Uterus (tissue), 4 donors: ENCODE results near the gene TMPRSS13. TPM values are rescaled to one million over a fixed set of nuclear protein-coding genes. Genes with fewer than 3 reads are reported as not detected.
"Not testable (repeated sequence)": the region's sequence is repeated elsewhere in the genome, so short reads cannot be mapped to it uniquely, and the experiment has no call there.

Experiments
- DNase-seq, 2 donors: peaks; one replicate each; pipeline ENCODE4 v3.0.0-alpha.2; 2019 to 2020
- H3K27ac ChIP-seq, 2 donors: fragments of 200-600 bp; sonication (generic); 1 replicate in 1 of 2; 2 replicates in 1 of 2; pipeline ENCODE4 v1.5.1; 2016 to 2018
- H3K27me3 ChIP-seq, 2 donors: fragments of 200-600 bp; sonication (generic); one replicate each; pipeline ENCODE4 v1.5.1; 2018 to 2019; ENCODE audit warnings: control low read depth in 1 of 2
- H3K36me3 ChIP-seq, 2 donors: fragments of 200-600 bp; sonication (generic); one replicate each; pipeline ENCODE4 v1.5.1; 2019; ENCODE audit warnings: control low read depth in 1 of 2
- H3K4me1 ChIP-seq, 2 donors: fragments of 200-600 bp; sonication (generic); one replicate each; pipeline ENCODE4 v1.5.1; 2018 to 2019; ENCODE audit warnings: control low read depth in 1 of 2
- H3K4me3 ChIP-seq, 2 donors: fragments of 200-600 bp; sonication (generic); 1 replicate in 1 of 2; 2 replicates in 1 of 2; pipeline ENCODE4 v1.5.1; 2018 to 2019; ENCODE audit warnings: mild to moderate bottlenecking in 1 of 2
- H3K9me3 ChIP-seq, 2 donors: fragments of 200-600 bp; sonication (generic); one replicate each; pipeline ENCODE4 v1.5.1; 2019; ENCODE audit warnings: control low read depth in 1 of 2
- POLR2A ChIP-seq, 2 donors: fragments of 450-650 bp; IDR thresholded peaks; one replicate each; pipeline ENCODE4 v1.6.1; 2016; ENCODE audit warnings: antibody characterized with exemption in 2 of 2, mild to moderate bottlenecking in 1 of 2, moderate library complexity in 1 of 2
- intact Hi-C: fragments of 100-400 bp; cut with DNase I; formaldehyde crosslinking; loops from one replicate; pipeline ENCODE4 v1.15.1; 2023; ENCODE audit warnings: low total_unique reads
- total RNA-seq, 4 donors: library from RNA; depleted of rRNA in 3 of 4; stranded (reverse); fragments of >200 nt in 3 of 4; gene quantifications; one replicate each; pipeline versions ENCODE4 v1.1.0 to v1.2.4, GENCODE V29; 2014 to 2023
- TF ChIP-seq, protein P1 (sequence below), 4 experiments: fragments of 200-600 bp in 2 of 4; fragments of 450-650 bp in 2 of 4; sonication (generic) in 2 of 4; IDR thresholded peaks; one replicate each; pipeline ENCODE4 v1.5.1; 2016 to 2019; ENCODE audit warnings: antibody characterized with exemption in 4 of 4, mild to moderate bottlenecking in 2 of 4, moderate library complexity in 1 of 4
- donor health status: DM: yes; HTN: yes; CAD: no.

TMPRSS13 gene
- total RNA-seq, 4 donors from 2014 or later = 0.15 to 0.90 (median 0.51) TPM; not detected in 1

DNA sequence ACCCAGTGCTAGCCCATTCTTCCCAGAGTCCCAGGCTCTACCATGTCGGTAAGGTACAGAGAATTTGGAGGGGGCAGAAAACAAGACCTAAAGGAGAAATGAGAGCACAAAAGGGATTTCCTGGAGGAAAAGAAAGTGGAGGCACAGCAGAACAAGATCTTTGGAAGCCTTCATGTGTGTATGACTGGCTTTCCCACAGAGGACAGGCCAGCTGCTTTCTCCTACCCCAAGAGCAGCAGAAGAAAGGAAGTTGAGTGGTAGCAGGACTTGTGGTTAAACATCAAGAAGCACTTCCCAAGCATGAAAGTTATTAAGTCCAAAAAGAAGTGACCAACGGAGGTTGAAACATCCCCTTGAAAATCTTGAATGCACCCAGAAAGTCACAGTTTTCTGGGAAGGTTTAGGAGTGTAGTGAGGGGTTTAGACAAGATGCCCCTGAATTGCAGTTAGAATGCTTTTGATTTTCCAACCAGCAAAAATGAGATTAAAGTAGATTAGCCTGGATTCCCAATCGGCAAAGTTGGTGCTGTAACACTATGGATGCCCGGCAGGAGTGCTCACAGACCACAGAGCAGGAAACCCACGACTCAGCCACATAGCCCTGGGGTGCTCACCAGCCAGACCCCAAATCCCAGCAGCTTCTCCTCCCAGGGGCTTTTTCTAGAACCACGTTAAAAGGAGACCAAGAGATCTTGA lies 608 bp downstream of the TMPRSS13 start:
- no peak for DNase-seq

DNA sequence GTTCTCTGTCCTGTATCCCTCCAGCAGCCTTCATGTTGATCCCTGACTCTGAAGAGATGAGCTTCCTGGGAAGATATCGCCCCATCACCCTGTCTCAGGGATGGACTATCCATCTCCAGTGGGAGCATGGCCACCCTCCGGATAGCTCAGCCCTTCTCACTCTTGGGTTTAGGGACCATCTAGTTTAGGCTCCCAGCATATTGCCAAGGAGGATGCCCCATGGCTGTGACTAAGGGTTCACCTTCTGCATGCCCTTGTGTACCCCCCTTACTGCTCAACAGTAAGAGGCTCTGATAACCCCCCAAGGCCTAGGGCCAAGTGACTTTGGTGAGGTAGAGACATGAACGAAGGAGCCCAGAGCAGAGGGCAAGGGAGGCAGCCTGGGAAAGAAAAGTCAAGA lies 1.3 kb downstream of the TMPRSS13 start:
- TF ChIP-seq, protein P1, sequence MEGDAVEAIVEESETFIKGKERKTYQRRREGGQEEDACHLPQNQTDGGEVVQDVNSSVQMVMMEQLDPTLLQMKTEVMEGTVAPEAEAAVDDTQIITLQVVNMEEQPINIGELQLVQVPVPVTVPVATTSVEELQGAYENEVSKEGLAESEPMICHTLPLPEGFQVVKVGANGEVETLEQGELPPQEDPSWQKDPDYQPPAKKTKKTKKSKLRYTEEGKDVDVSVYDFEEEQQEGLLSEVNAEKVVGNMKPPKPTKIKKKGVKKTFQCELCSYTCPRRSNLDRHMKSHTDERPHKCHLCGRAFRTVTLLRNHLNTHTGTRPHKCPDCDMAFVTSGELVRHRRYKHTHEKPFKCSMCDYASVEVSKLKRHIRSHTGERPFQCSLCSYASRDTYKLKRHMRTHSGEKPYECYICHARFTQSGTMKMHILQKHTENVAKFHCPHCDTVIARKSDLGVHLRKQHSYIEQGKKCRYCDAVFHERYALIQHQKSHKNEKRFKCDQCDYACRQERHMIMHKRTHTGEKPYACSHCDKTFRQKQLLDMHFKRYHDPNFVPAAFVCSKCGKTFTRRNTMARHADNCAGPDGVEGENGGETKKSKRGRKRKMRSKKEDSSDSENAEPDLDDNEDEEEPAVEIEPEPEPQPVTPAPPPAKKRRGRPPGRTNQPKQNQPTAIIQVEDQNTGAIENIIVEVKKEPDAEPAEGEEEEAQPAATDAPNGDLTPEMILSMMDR (IDR thresholded peaks at IDR 0.05) = no peak
- no peak for TF ChIP-seq POLR2A (IDR thresholded peaks at IDR 0.05)
- DNase-seq = no peak

More for the DNA sequence above, 608 bp downstream of the TMPRSS13 start:
- no peak overlapping the region for H3K4me3 ChIP-seq
- H3K9me3 ChIP-seq = no peaks in the 10 kb centered on the region
- H3K4me1 ChIP-seq = no peaks in the 10 kb centered on the region
- intact Hi-C loops = no loop called here
- no peaks in the 10 kb centered on the region for H3K27me3 ChIP-seq
- no peak for TF ChIP-seq POLR2A (IDR thresholded peaks at IDR 0.05)
- TF ChIP-seq, protein P1 (IDR thresholded peaks at IDR 0.05) = no peak
- H3K36me3 ChIP-seq = no peaks in the 10 kb centered on the region
- H3K27ac ChIP-seq = no peak overlapping the region

DNA sequence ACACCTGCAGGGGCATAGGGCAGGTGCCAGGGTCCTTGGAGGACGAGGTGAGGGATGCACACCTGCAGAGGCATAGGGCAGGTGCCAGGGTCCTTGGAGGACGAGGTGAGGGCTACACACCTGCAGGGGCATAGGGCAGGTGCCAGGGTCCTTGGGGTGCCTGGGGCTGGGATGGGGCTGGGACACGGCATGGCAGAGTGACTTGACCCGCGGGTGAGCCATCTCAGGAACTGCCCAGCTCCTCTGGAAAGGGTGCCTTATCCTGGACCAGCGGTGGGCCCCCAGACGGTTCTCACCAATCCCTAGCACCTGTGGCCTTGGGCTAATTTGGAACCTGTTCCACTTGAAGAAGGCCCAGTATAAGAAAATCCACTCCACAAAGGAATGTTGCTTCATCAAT lies 3.0 kb downstream of the TMPRSS13 start:
- H3K4me1 ChIP-seq, H3K27ac ChIP-seq, H3K9me3 ChIP-seq, H3K4me3 ChIP-seq, H3K36me3 ChIP-seq, H3K27me3 ChIP-seq, DNase-seq, intact Hi-C loops: not testable (repeated sequence)

More for the DNA sequence above, 1.3 kb downstream of the TMPRSS13 start:
- no peaks in the 10 kb centered on the region for H3K4me1 ChIP-seq
- H3K27ac ChIP-seq = no peak overlapping the region
- H3K27me3 ChIP-seq = no peaks in the 10 kb centered on the region
- no peaks in the 10 kb centered on the region for H3K36me3 ChIP-seq
- no peak overlapping the region for H3K4me3 ChIP-seq
- intact Hi-C loops = no loop called here
- no peaks in the 10 kb centered on the region for H3K9me3 ChIP-seq

DNA sequence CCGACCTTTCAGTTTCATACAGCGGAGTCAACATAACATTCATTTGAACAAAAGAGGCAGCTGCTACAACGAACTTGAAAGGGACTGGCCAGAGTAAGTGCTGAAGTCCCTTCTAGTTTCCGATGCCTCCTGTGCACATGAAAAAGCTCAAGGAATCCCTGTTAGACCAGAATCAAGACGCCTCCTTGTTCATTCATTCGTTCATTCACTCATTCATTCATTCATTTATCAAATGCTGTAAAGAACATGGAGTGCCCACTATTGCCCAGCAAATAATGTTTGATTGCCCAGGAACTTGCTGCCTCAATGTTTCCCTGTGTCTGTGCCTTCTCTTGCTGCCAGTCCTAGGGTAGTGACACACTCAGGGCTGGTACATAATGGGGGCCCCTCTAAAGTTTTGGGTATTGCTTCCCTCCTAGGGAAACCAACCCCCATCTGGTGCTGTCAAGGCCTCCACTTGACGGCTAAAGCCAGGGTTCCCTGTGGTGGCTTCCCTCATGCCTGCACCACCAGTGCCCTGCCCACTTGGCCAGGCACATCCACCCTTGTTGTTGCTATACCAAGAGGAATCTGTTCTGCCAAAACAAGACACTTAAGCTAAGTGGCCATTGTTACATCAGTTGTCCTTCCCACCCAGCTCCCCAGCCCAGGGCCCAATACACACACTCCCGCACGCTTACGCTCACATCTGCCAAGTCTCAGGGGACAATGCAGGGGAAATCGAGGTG lies 3.8 kb downstream of the TMPRSS13 start:
- Histone ChIP-seq H3K36me3 (no peaks in the 10 kb centered on the region), H3K27ac (no peak overlapping the region), H3K4me1 (no peaks in the 10 kb centered on the region), H3K27me3 (no peaks in the 10 kb centered on the region), H3K9me3 (no peaks in the 10 kb centered on the region), H3K4me3 (no peak overlapping the region)
- TF ChIP-seq, protein P1 (IDR thresholded peaks at IDR 0.05) = no peak
- no peak for TF ChIP-seq POLR2A (IDR thresholded peaks at IDR 0.05)
- intact Hi-C loops = no loop called here
- no peak for DNase-seq

DNA sequence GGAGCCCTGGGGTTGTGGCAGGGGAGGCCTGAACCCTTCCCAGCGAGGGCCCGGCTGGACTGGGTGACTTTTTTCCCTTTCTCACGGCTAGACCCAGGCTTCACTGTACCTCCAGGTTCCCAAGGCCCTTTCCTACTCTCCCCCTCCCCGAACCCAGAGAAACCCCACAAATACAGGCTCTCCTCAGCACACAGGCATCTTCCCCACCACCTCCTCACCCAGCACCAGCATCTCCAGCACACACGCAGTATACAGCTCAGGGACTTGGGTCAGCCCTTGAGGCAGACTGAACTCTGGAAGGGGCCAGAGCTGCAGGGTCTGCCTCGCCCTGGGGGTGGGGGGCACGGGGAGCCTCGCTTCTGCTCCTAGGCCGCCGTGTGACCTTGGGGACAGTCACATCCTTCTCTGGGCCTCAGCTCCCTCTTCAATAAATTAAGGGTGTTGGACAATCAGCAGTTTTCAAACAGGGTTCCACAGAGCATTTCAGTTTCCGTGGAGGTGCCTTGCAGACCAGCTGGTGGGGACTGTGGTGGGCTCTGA lies 4.5 kb downstream of the TMPRSS13 start:
- H3K27me3 ChIP-seq = no peaks in the 10 kb centered on the region
- DNase-seq = no peak
- no peaks in the 10 kb centered on the region for H3K36me3 ChIP-seq
- H3K9me3 ChIP-seq = no peaks in the 10 kb centered on the region
- no peak for TF ChIP-seq POLR2A (IDR thresholded peaks at IDR 0.05)
- TF ChIP-seq, protein P1 (IDR thresholded peaks at IDR 0.05) = no peak
- H3K4me1 ChIP-seq = no peaks in the 10 kb centered on the region
- no peak overlapping the region for H3K4me3 ChIP-seq
- H3K27ac ChIP-seq = no peak overlapping the region
- intact Hi-C loops = no loop called here
